Measurements from ENCODE around the gene CORO2A. TPM values are rescaled to one million over a fixed set of nuclear protein-coding genes. Genes with fewer than 3 reads are reported as not detected.
A peak's percentile ranks its signal among the peaks of the same experiment; 100 is the strongest.

The CORO2A gene, protein sequence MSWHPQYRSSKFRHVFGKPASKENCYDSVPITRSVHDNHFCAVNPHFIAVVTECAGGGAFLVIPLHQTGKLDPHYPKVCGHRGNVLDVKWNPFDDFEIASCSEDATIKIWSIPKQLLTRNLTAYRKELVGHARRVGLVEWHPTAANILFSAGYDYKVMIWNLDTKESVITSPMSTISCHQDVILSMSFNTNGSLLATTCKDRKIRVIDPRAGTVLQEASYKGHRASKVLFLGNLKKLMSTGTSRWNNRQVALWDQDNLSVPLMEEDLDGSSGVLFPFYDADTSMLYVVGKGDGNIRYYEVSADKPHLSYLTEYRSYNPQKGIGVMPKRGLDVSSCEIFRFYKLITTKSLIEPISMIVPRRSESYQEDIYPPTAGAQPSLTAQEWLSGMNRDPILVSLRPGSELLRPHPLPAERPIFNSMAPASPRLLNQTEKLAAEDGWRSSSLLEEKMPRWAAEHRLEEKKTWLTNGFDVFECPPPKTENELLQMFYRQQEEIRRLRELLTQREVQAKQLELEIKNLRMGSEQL
- 1 to 10 TPM; 1.1 to 3.5 (median 2.1) TPM for total RNA-seq

DNA sequence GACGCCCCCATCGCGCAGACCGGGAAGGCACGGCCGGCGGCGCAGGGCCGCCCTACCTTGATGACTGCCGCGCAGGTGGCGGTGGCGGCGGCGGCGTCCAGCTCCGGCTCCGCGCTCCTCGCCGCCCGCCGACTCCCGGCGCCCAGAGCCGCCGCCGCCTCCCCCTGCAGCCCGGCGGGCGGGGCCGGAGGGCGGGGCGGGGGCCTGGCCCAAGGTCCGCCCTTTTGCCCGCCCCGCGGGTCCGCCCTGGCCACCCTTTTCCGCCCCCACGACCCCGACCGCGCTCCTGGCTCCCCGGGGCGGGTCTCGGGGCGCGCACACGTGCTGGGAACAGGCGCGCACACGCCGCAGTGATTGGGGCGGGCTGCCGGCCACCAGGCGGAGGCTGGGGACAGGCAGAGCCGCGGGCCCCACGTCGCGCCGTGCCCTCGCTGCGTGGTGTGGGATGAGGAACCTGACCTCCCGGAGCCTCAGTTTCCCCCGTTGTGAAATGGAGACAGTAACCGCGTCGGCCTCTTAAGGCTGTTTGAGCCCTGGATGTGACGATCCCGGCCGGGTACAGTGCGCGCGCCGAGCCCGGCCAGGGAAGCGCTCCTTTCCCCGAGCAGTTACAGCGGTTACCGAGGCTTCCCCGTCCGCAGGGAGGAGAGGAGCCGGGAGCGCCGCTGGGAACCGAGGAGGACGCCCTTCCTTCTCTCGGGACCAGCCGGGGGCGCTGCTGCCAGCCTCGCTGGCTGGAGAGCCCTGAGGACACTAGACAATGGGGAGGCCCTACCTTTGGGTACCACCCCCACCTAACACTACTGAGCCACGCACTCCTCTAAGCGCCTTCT lies at the start of gene CORO2A:
CORO2A (minus strand) TSS at position 135 of the 833 bp plus-strand sequence. CDS start 34,977 bp downstream, outside the sequence.
- H3K4me3 ChIP-seq (replicated peaks in 1 of 3) = peak within 1 kb of the TSS; percentile 53 to 65 (median 53)
- H3K36me3 ChIP-seq = no peaks in the 10 kb centered on the region
- H3K27ac ChIP-seq = peak within 1 kb of the TSS; percentile 24 to 86 (median 38)
- WGBS, 2 donors = 0 to 3% methylated on average over 21 to 22 of the region's 95 CpGs
- TF ChIP-seq, protein P1, sequence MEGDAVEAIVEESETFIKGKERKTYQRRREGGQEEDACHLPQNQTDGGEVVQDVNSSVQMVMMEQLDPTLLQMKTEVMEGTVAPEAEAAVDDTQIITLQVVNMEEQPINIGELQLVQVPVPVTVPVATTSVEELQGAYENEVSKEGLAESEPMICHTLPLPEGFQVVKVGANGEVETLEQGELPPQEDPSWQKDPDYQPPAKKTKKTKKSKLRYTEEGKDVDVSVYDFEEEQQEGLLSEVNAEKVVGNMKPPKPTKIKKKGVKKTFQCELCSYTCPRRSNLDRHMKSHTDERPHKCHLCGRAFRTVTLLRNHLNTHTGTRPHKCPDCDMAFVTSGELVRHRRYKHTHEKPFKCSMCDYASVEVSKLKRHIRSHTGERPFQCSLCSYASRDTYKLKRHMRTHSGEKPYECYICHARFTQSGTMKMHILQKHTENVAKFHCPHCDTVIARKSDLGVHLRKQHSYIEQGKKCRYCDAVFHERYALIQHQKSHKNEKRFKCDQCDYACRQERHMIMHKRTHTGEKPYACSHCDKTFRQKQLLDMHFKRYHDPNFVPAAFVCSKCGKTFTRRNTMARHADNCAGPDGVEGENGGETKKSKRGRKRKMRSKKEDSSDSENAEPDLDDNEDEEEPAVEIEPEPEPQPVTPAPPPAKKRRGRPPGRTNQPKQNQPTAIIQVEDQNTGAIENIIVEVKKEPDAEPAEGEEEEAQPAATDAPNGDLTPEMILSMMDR (IDR thresholded peaks at IDR 0.05) = peak in 4 of 6 experiments; percentile 24 to 44 (median 34)
- TF ChIP-seq POLR2A (IDR thresholded peaks at IDR 0.05) = peak in 1 of 2 donors; percentile 69
- intact Hi-C loops (cut with DNase I) = loop anchor here (5.0 kb wide), 1 partner anchor 120 kb away; no protein-coding TSS in a partner anchor
- no peaks in the 10 kb centered on the region for H3K9me3 ChIP-seq
- peak; percentile 81 to 84 for DNase-seq
- H3K4me1 ChIP-seq = peaks cover 6 to 8% of the 10 kb centered on the region in 2 donors
- no peaks in the 10 kb centered on the region for H3K27me3 ChIP-seq

DNA sequence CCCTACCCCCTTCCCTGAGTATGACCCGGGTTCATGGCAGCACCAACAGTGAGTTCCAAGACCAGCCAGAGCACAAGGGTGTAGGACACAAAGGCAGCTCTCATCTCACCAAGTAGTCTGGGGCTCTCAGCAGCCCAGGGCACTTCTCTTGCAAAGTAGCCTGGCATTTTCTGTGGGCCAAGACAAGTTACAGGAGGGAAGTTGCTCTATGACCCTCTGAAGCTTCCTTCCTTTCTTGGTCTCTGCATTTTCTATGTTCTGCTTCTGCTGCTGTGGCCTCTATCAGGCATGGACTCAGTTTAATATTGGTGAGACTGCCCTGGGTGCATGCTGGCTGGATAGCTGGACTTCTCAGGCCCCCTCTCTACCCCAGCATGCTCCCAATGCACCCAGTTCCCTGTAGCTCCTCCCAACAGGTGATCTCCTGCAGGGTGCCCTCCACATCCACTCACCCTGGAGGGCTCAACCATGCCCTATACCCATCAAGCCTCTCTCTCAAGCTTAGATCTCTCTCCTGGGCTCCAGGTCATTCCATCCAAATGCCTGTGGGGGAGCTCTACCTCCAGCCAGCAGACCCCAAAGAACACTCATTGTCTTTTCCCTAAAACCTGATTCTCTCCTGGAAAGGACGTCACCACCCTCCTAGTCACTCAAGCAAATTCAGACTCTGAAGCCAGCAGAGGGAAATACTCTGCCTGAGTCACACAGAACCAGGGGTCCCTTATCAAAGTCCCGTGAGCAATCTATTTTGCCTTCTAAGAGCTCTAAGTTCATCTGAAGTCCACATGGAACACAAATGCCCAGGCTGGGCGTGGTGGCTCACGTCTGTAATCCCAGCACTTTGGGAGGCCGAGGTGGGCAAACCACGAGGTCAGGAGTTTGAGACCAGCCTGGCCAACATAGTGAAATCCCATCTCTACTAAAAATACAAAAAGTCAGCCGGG lies 49.2 kb upstream of the CORO2A start:
- Histone ChIP-seq H3K27me3 (no peaks in the 10 kb centered on the region), H3K36me3 (peaks cover 0 to 6% of the 10 kb centered on the region in 2 donors), H3K4me3 (replicated peaks in 1 of 3) (no peak overlapping the region), H3K9me3 (no peaks in the 10 kb centered on the region), H3K27ac (no peak overlapping the region), H3K4me1 (peaks cover 0 to 29% of the 10 kb centered on the region in 2 donors)
- WGBS, 2 donors = 86 to 90% methylated on average over 7 to 8 of the region's 8 CpGs
- intact Hi-C loops (cut with DNase I) = no loop called here
- DNase-seq = no peak
- TF ChIP-seq, protein P1 (IDR thresholded peaks at IDR 0.05) = no peak
- TF ChIP-seq POLR2A (IDR thresholded peaks at IDR 0.05) = no peak

DNA sequence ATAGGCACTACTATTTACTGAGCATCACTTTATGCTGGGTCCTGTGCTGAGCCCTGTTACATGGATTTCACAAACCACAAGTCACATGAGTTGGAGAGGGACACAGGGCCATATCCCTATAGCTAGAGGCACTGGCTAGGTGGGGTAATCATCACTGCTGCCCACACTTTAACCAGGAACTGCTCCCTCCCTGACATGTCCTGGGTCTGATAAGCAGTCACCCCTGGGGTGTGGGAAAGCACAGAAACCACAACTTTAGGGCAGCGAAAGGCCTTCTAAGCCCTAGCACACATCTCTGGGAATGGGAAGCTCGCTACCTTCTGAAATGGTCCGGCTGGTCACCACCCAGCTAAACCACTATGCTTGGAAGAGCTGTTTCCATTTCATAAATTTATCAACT lies 48.0 kb upstream of the CORO2A start:
- intact Hi-C loops (cut with DNase I) = no loop called here
- H3K9me3 ChIP-seq = no peaks in the 10 kb centered on the region
- TF ChIP-seq, protein P1 (IDR thresholded peaks at IDR 0.05) = no peak
- no peak for TF ChIP-seq POLR2A (IDR thresholded peaks at IDR 0.05)

DNA sequence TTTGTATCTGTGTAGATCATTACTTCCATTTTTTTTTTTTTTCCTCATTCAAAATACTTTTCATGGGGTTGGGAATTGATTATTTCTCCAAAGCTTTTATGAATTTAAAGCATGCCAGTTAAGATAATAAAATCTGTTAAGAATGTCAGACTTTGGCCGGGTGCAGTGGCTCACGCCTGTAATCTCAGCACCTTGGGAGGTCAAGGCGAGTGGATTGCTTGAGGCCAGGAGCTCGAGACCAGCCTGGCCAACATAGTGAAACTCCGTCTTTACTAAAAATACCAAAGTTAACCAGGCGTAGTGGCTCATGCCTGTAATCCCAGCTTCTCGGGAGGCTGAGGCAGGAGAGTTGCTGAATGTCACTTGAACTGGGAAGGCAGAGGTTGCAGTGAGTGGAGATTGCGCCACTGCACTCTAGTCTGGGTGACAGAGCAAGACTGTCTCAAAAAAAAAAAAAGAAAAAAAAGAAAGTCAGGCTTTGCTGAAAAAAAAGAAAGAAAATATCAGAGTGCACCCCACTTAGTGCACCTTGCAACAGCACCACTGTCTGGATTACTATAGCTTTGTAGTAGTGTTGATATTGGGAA lies 44.6 kb upstream of the CORO2A start:
- TF ChIP-seq, protein P1 (IDR thresholded peaks at IDR 0.05) = no peak
- TF ChIP-seq POLR2A (IDR thresholded peaks at IDR 0.05) = no peak
- H3K27ac ChIP-seq = no peak overlapping the region
- 68 to 71% methylated on average over 8 of the region's 8 CpGs for WGBS, 2 donors
- H3K9me3 ChIP-seq = no peaks in the 10 kb centered on the region
- peaks cover 6 to 15% of the 10 kb centered on the region in 2 donors for H3K36me3 ChIP-seq
- intact Hi-C loops (cut with DNase I) = no loop called here
- H3K27me3 ChIP-seq = no peaks in the 10 kb centered on the region
- peaks cover 0 to 9% of the 10 kb centered on the region in 2 donors for H3K4me1 ChIP-seq
- peak; percentile 54 to 60 for DNase-seq
- no peak overlapping the region for H3K4me3 ChIP-seq (replicated peaks in 1 of 3)

More for the DNA sequence above, 48.0 kb upstream of the CORO2A start:
- 87 to 93% methylated on average over 3 of the region's 3 CpGs for WGBS, 2 donors
- Histone ChIP-seq H3K36me3 (peaks cover 0 to 6% of the 10 kb centered on the region in 2 donors), H3K27me3 (no peaks in the 10 kb centered on the region), H3K4me3 (replicated peaks in 1 of 3) (no peak overlapping the region), H3K27ac (no peak overlapping the region), H3K4me1 (peaks cover 0 to 19% of the 10 kb centered on the region in 2 donors)
- no peak for DNase-seq
